C4-2B (cell line): ENCODE results near the gene MRNIP.

Source experiments
- CTCF ChIP-seq: fragments of 450-650 bp; conservative IDR thresholded peaks from 2 replicates; pipeline ENCODE4 v1.5.1; 2017; ENCODE audit warnings: mild to moderate bottlenecking
- ZFX ChIP-seq: fragments of 450-650 bp; IDR thresholded peaks from 2 replicates; pipeline ENCODE4 v1.6.1; 2017

DNA sequence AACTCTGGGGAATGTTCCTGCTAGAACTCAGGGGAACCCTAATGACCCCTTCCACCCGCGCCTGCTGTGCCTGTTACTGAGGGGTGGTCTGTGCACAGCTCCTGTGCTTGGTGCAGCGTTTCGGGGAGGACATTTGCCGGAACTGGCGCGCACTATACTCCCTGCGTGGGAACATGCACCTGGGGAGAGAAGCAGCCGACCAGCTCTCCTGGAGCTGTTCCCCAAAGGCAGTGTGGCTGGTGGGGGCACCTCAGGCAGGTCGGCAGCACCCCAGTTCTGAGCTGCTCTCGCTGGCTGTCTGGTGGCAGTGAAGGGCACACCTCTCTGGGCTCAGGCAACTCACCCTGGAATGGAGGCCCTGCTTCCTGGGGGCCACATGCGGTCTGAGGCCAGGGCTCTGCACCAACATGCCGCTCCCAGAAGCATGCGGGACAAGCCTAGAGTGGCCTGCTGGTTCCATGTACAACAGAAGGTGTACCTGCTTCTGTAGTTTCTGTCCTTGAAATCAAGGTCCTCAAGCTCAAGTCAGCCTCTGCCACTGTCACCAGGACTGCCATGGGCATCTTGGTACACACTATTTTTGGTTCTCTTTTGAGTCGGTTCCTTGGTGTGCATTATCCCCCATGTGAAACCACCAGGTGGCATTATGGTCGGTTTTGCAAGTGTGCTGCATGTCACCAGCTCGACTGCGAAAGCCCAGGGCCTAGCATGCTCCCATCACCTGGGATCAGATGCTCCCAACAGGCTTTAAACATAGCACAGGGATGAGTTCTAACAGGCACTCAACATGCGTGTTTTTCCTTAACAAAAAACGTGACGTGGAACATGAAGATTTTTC lies 7.8 kb upstream of the MRNIP start:
- TF ChIP-seq ZFX (no peak), CTCF (no peak)
